HepG2 (cell line): ENCODE measurements around the gene JTB. TPM values are rescaled to one million over a fixed set of nuclear protein-coding genes. Genes with fewer than 3 reads are reported as not detected.

ENCODE experiments used
- FOXA3 ChIP-seq: IDR thresholded peaks from 2 replicates; pipeline ENCODE4 v1.6.1; 2016; ENCODE audit warnings: missing genetic modification reagents, missing compliant biosample characterization
- GABPB1 ChIP-seq: IDR thresholded peaks from 2 replicates; pipeline ENCODE4 v1.6.1; 2016; ENCODE audit warnings: mild to moderate bottlenecking, missing genetic modification reagents, moderate library complexity, missing compliant biosample characterization
- HNRNPH1 ChIP-seq: fragments of 200-400 bp; formaldehyde crosslinking; optimal IDR thresholded peaks from 2 replicates; pipeline ENCODE3; 2017; ENCODE audit warnings: mild to moderate bottlenecking, low read depth, low read length
- KLF15 ChIP-seq: sonication (generic); formaldehyde crosslinking; IDR thresholded peaks from 2 replicates; pipeline ENCODE4 v1.8.1; 2023; ENCODE audit warnings: borderline replicate concordance, mild to moderate bottlenecking, inconsistent platforms, missing genetic modification reagents, mixed read lengths
- KLF16 ChIP-seq, 2 experiments: sonication (generic) in 1 of 2; formaldehyde crosslinking in 1 of 2; IDR thresholded peaks; 2 replicates each; pipeline versions ENCODE4 v1.6.1 to v1.8.0; 2016 to 2023; ENCODE audit warnings: missing genetic modification reagents in 2 of 2, missing compliant biosample characterization in 1 of 2
- MTF1 ChIP-seq: sonication (generic); formaldehyde crosslinking; IDR thresholded peaks from 2 replicates; pipeline ENCODE4 v1.5.0; 2020; ENCODE audit warnings: missing genetic modification reagents
- NFATC3 ChIP-seq: sonication (generic); formaldehyde crosslinking; IDR thresholded peaks from 2 replicates; pipeline ENCODE4 v1.5.1; 2020; ENCODE audit warnings: mild to moderate bottlenecking, missing genetic modification reagents
- NR2F1 ChIP-seq, 2 experiments: fragments of 450-650 bp in 1 of 2; formaldehyde crosslinking in 1 of 2; IDR thresholded peaks; 2 replicates each; pipeline versions ENCODE4 v1.5.0 to v1.6.1; 2016 to 2020; ENCODE audit warnings: mild to moderate bottlenecking in 1 of 2, missing compliant biosample characterization in 1 of 2, missing genetic modification reagents in 1 of 2, moderate library complexity in 1 of 2
- NR3C1 ChIP-seq: sonication (generic); formaldehyde crosslinking; IDR thresholded peaks from 2 replicates; pipeline ENCODE4 v1.4.0; 2020; ENCODE audit warnings: missing genetic modification reagents
- PHB2 ChIP-seq: fragments of 450-650 bp; IDR thresholded peaks from 2 replicates; pipeline ENCODE4 v1.6.1; 2018; ENCODE audit not compliant: partially characterized antibody
- TRIM24 ChIP-seq: sonication (generic); formaldehyde crosslinking; IDR thresholded peaks from 2 replicates; pipeline ENCODE4 v1.8.0; 2022; ENCODE audit warnings: mild to moderate bottlenecking, missing genetic modification reagents
- ZBTB2 ChIP-seq: sonication (generic); formaldehyde crosslinking; IDR thresholded peaks from 2 replicates; pipeline ENCODE4 v1.8.0; 2022; ENCODE audit warnings: low read depth, missing genetic modification reagents
- ZNF331 ChIP-seq: sonication (generic); formaldehyde crosslinking; IDR thresholded peaks from 2 replicates; pipeline ENCODE4 v1.4.0; 2020; ENCODE audit warnings: missing genetic modification reagents
- ZNF44 ChIP-seq: sonication (generic); formaldehyde crosslinking; IDR thresholded peaks from 2 replicates; pipeline ENCODE4 v1.5.1; 2020; ENCODE audit warnings: mild to moderate bottlenecking, missing genetic modification reagents
- ZNF468 ChIP-seq: sonication (generic); formaldehyde crosslinking; IDR thresholded peaks from 2 replicates; pipeline ENCODE4 v1.8.0; 2022; ENCODE audit warnings: mild to moderate bottlenecking, moderate library complexity, missing genetic modification reagents
- ZNF496 ChIP-seq: sonication (generic); formaldehyde crosslinking; IDR thresholded peaks from 2 replicates; pipeline ENCODE4 v1.8.1; 2023; ENCODE audit warnings: mild to moderate bottlenecking, moderate library complexity, missing genetic modification reagents; ENCODE audit not compliant: insufficient replicate concordance
- ZNF563 ChIP-seq: sonication (generic); formaldehyde crosslinking; IDR thresholded peaks from 2 replicates; pipeline ENCODE4 v1.8.0; 2022; ENCODE audit warnings: mild to moderate bottlenecking, moderate library complexity, missing genetic modification reagents
- ZNF772 ChIP-seq: sonication (generic); formaldehyde crosslinking; IDR thresholded peaks from 2 replicates; pipeline ENCODE4 v1.5.0; 2020; ENCODE audit warnings: mild to moderate bottlenecking, missing genetic modification reagents
- polyA plus RNA-seq, 8 experiments: library from polyadenylated mRNA; depleted of rRNA in 3 of 8; stranded (reverse) in 7 of 8; unstranded in 1 of 8; fragments of >200 nt; fragmentation: Illumina TruSeq in 4 of 8; extraction: Trizol in 4 of 8; gene quantifications; 2 replicates each; pipeline versions ENCODE4 v1.2.1 to v1.2.3, GENCODE V29; 2011 to 2016; ENCODE audit warnings: low read depth in 4 of 8, missing spikeins in 1 of 8, mixed read lengths in 1 of 8; ENCODE audit not compliant: insufficient read depth in 1 of 8
- total RNA-seq, 5 experiments: library from RNA; depleted of rRNA; stranded (reverse); fragments of >200 nt; fragmentation: Illumina TruSeq; extraction: Trizol; gene quantifications; 2 replicates each; pipeline ENCODE4 v1.2.3, GENCODE V29; 2016; ENCODE audit warnings: low read depth in 1 of 5
- TF ChIP-seq, protein P1 (sequence below): sonication (generic); formaldehyde crosslinking; IDR thresholded peaks from 2 replicates; pipeline ENCODE4 v1.8.1; 2023; ENCODE audit warnings: missing genetic modification reagents, mild to moderate bottlenecking, borderline replicate concordance
- TF ChIP-seq, protein P2 (sequence below): sonication (generic); formaldehyde crosslinking; IDR thresholded peaks from 2 replicates; pipeline ENCODE4 v1.5.1; 2020; ENCODE audit warnings: mild to moderate bottlenecking, missing genetic modification reagents, borderline replicate concordance
- TF ChIP-seq, protein P3 (sequence below): sonication (generic); formaldehyde crosslinking; IDR thresholded peaks from 2 replicates; pipeline ENCODE4 v1.5.0; 2020; ENCODE audit warnings: mild to moderate bottlenecking, missing genetic modification reagents, borderline replicate concordance

The JTB gene
- total and polyA plus RNA-seq, 2 of the 13 experiments (the other 11 are each of a cell fraction or from before 2014, with no cell fraction given): 96.7 to 99.2 TPM

DNA sequence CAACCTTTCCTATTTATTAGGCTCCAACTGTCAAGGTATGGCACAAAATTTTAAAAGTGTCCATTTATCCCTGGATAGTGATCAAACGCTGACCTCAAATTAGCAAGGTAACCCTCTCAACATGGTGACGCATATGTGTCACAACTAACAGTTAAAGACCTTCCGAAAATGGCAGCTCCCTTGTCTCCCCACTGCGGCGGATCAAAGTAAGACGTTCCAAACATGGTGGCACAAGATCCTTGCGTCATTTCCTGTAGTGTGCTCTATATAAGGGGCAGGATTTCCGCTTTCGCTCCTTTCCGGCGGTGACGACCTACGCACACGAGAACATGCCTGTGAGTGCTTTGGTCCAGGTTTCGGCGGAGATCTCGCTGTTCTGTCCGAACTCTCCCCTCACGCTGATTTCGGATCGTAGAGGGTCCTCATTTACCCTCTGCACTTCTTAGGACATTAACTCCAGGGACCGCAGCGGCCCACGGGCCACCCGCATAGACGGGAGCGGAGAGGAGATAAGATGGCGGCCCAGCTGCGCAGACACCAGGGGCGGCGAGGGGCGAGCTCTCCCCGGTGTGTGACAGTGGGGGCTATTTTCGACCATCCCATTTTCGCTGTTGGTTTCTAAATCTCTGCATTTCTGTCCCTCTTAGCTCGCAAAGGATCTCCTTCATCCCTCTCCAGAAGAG is 13.1 kb upstream of the JTB start, which contains the start of gene RPS27 (continued):
- TF ChIP-seq KLF15 (CRISPR knock-in tag) (no peak), FOXA3 (CRISPR knock-in tag) (peak; percentile 77), PHB2 (no peak), ZNF331 (peak; percentile 84), ZBTB2 (CRISPR knock-in tag) (no peak), HNRNPH1 (no peak), ZNF772 (peak; percentile 83), TRIM24 (no peak), ZNF468 (CRISPR knock-in tag) (no peak), ZNF563 (CRISPR knock-in tag) (peak; percentile 48; the same call in 1 of the 2 replicates), NR2F1 (CRISPR knock-in tag; IDR thresholded peaks at IDR 0.05) (peak in 1 of 2 experiments; percentile 27; a peak in 1 of 4 replicates), KLF16 (CRISPR knock-in tag; IDR thresholded peaks at IDR 0.05) (peak in 1 of 2 experiments; percentile 95; a peak in 2 of 4 replicates), GABPB1 (CRISPR knock-in tag) (peak; percentile 95), NR3C1 (no peak), NFATC3 (CRISPR knock-in tag) (peak; percentile 37; the same call in 1 of the 2 replicates), ZNF44 (peak; percentile 38; the same call in 1 of the 2 replicates), ZNF496 (CRISPR knock-in tag) (no peak), MTF1 (CRISPR knock-in tag) (no peak)
- TF ChIP-seq, protein P1, sequence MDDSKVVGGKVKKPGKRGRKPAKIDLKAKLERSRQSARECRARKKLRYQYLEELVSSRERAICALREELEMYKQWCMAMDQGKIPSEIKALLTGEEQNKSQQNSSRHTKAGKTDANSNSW (CRISPR knock-in tag): peak; percentile 83; the same call in 1 of the 2 replicates
- TF ChIP-seq, protein P2, sequence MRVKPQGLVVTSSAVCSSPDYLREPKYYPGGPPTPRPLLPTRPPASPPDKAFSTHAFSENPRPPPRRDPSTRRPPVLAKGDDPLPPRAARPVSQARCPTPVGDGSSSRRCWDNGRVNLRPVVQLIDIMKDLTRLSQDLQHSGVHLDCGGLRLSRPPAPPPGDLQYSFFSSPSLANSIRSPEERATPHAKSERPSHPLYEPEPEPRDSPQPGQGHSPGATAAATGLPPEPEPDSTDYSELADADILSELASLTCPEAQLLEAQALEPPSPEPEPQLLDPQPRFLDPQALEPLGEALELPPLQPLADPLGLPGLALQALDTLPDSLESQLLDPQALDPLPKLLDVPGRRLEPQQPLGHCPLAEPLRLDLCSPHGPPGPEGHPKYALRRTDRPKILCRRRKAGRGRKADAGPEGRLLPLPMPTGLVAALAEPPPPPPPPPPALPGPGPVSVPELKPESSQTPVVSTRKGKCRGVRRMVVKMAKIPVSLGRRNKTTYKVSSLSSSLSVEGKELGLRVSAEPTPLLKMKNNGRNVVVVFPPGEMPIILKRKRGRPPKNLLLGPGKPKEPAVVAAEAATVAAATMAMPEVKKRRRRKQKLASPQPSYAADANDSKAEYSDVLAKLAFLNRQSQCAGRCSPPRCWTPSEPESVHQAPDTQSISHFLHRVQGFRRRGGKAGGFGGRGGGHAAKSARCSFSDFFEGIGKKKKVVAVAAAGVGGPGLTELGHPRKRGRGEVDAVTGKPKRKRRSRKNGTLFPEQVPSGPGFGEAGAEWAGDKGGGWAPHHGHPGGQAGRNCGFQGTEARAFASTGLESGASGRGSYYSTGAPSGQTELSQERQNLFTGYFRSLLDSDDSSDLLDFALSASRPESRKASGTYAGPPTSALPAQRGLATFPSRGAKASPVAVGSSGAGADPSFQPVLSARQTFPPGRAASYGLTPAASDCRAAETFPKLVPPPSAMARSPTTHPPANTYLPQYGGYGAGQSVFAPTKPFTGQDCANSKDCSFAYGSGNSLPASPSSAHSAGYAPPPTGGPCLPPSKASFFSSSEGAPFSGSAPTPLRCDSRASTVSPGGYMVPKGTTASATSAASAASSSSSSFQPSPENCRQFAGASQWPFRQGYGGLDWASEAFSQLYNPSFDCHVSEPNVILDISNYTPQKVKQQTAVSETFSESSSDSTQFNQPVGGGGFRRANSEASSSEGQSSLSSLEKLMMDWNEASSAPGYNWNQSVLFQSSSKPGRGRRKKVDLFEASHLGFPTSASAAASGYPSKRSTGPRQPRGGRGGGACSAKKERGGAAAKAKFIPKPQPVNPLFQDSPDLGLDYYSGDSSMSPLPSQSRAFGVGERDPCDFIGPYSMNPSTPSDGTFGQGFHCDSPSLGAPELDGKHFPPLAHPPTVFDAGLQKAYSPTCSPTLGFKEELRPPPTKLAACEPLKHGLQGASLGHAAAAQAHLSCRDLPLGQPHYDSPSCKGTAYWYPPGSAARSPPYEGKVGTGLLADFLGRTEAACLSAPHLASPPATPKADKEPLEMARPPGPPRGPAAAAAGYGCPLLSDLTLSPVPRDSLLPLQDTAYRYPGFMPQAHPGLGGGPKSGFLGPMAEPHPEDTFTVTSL: no peak
- TF ChIP-seq, protein P3, sequence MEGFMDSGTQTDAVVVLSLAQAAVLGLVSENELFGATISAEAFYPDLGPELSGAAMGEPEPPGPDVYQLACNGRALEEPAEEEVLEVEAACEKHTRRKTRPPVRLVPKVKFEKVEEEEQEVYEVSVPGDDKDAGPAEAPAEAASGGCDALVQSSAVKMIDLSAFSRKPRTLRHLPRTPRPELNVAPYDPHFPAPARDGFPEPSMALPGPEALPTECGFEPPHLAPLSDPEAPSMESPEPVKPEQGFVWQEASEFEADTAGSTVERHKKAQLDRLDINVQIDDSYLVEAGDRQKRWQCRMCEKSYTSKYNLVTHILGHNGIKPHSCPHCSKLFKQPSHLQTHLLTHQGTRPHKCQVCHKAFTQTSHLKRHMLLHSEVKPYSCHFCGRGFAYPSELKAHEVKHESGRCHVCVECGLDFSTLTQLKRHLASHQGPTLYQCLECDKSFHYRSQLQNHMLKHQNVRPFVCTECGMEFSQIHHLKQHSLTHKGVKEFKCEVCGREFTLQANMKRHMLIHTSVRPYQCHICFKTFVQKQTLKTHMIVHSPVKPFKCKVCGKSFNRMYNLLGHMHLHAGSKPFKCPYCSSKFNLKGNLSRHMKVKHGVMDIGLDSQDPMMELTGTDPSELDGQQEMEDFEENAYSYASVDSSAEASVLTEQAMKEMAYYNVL (CRISPR knock-in tag): no peak
